ENCODE data around the gene SOCS2. TPM values are rescaled to one million over a fixed set of nuclear protein-coding genes. Genes with fewer than 3 reads are reported as not detected.
"Not testable (repeated sequence)": the region's sequence is repeated elsewhere in the genome, so short reads cannot be mapped to it uniquely, and the experiment has no call there.

The SOCS2 gene
- polyA plus RNA-seq, 1 donor = 16.6 TPM

- DNase-seq = no peak
Measured at GRCh38 chr12:93594766-93595311, 22.4 kb downstream of the SOCS2 start.

- no peak for DNase-seq
Measured at GRCh38 chr12:93595351-93595750, 22.9 kb downstream of the SOCS2 start.

DNA sequence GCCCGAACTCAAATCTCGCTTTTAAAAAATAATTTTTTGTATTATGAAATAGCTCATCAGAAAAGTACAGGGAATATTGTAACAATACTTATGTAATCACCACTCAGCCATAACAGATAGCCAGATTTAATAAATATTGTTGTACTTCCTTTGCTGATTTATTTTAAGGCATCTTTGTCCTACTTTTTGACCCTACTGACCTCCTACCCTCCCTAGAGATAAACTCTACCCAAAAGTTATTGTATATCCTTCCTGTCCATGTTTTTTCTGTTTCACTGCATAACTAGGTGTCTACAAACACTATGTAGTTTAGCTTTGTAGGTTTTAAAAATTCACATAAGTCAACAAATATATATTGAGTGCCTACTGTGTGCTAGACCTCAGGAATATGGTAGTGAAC lies 25.1 kb downstream of the SOCS2 start:
- no peak for DNase-seq

GRCh38 chr12:93599192-93599591 lies 26.7 kb downstream of the SOCS2 start:
- no peak for DNase-seq

GRCh38 chr12:93601591-93601990 lies 29.1 kb downstream of the SOCS2 start:
- no peak for DNase-seq

DNA sequence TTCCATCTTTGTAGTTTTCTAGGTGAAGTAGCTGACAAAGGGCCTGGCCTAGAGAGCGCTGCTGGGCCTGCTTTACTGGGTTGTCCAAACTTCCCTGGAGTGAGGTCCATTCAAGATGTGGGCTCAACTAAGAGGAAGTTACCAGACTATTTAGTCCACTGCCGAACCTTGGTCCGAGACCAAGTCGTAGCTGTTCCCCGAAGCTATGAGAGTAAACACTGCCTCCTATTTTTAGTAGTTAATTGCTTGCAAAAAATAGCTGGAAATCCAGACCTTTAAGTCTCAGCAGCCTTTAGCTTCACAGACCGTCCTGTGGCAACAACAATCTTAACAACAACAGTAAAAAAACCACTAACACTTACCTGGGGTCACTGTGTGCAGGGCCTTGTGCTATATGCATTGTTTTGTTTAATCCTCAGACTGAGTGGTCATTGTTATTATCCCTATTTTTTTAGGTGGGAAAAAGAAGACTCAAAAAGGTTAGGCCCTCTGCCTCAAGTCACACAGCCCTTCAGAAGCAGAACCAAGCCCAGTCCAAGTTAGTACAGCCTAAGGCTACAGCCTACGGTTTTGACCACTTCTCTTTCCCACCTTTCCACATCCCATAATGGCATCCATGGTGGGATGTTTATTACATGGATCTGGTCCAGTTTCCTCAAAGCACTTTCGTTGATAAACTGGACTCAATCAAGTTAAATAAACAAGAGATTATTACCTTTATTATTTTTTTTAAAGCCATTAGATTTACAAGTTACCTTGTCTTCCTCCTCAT lies 30.6 kb downstream of the SOCS2 start:
- no peak for DNase-seq

DNA sequence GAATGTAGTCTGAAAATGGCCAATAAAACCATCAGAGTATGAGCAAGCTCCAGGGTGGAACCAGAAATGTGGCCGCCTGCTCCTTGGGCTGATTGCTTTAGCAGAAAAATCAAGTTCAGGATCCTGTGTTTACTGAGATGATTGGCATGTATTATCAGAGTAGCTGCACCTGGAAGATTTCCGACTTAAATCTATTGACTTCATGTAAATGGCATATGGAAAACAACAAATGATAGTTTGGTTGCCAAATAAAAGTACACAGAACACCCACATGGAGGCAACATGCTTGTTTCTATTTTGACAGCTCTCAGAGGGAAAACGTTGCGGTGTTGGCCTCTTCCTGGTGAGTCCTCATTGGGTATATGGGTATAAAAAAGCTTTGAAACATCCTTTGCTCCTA lies 31.3 kb downstream of the SOCS2 start:
- DNase-seq = no peak

- no peak for DNase-seq
Measured at GRCh38 chr12:93608313-93608712, 35.8 kb downstream of the SOCS2 start.

- no peak for DNase-seq
Measured at GRCh38 chr12:93609281-93610192, 37.1 kb downstream of the SOCS2 start.

GRCh38 chr12:93612776-93613175 lies 40.3 kb downstream of the SOCS2 start:
- no peak for DNase-seq

- no peak for DNase-seq
Measured at GRCh38 chr12:93614917-93615596, 42.6 kb downstream of the SOCS2 start.

DNA sequence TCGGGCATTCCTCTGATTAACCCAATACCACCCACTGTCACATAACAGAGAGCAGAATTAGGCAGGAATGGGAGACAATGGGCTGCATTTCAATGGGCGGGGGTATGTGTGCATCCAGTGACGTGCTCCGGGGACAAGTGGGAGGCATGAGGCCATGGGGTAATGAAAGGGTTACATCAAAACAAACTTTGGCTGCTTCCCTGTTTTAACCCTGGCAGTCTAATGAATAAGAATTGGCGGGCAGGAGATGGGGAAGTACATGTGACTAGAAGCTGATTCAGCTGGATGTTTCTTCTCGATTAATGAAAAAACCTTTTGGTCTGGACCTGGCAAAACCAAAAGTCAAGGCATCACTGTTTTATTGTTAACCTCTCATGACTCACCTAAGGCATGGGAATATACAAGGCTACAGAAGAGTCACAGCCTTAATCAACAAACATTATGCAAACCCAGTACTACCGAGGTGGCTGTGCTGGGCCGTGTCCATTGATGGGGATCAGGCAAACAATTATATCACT lies 44.2 kb downstream of the SOCS2 start:
- no peak for DNase-seq

DNA sequence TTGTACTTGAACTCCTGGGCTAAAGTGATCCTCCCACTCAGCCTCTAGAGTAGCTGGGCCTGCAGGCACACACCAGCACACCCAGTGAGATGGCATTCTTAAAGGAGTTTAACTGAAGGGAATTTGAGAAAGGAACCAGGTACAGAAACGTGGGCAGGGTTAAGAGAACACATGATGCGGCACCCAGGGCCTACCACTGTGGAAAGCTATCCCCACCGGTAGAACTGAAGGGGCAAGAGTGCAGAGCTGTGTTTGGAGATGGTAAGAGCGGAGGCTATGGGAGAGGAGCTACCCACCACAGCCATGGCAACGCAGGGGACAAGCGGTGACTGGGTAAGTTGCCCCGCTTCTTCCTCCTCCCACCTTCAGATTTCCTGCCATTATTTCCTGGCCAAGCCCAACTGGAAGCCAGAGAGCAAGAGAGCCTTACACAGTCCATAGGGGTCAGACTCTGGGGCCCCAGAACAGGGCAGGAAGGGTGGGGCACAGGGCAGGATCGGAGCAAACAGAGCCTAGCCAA lies 46.5 kb downstream of the SOCS2 start:
- no peak for DNase-seq

- no peak for DNase-seq
Measured at GRCh38 chr12:93621986-93622385, 49.5 kb downstream of the SOCS2 start.

DNA sequence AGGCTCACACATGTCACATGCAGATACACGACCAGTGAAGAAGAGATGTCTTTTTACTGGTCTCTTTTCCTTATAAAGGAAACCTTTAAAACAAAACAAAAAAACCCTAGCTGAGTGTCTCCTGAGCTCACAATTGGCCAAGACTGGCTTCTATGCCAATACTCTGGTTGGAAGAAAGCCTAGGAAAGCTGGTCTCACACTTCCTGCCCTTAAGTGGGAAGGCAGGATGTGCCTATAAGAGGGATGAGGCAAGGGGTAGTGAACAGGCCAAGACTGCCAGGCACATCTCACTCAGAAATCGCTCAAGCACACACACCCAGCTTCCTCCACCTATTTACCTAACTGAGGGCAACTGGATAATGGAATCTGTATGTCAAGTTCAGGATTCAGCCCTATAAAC lies 50.0 kb downstream of the SOCS2 start:
- no peak for DNase-seq

DNA sequence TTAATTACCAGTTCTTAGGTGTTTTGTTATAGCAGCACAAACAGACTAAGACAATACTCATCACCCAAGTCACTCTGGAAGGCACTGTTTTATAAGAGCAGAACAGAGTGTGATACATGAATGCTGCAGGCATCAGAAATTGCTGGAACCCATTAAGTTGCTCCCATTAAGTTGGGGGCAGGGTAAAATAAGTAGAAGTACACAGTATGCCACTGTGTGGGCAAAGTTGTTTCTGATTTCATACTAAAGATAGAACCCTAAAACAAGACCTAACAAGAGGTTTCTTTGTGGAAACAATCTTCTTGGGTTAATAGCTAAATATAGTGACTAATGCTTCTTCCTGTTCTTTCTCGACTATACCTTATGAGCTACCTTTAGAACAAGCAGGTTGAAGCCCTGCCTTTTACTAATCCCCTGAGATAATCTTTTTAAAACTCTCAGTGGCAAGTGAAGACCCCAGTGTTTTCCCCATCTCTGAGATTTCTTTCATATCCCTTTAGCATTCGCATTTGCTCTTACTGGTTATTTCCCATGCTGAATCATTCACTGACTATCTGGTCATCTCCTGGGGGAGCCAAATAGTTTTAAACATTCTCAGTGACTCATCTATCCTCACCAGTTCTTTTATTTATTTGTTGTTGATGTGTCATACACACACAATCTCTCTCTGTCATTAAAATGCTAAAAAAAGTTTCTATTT lies 52.3 kb downstream of the SOCS2 start:
- no peak for DNase-seq

DNA sequence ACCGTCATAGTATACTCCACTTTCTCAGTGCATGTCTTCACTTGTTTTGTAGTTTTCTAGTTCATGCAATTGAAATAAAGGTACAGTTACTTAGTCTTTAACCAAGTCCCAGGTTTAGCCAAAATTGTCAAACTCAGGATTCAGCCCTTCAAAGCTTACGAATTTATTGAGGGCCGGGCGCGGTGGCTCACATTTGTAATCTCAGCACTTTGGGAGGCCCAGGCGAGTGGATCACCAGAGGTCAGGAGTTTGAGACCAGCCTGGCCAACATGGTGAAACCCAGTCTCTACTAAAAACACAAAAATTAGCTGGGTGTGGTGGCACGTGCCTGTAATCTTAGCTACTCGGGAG lies 52.8 kb downstream of the SOCS2 start:
- DNase-seq = not testable (repeated sequence)

GRCh38 chr12:93626160-93626559 lies 53.7 kb downstream of the SOCS2 start:
- DNase-seq = no peak
